Endothelial cell of umbilical vein (primary cell): Measurements from ENCODE around the gene PCMTD2. TPM values are rescaled to one million over a fixed set of nuclear protein-coding genes. Genes with fewer than 3 reads are reported as not detected.

Experiments used
- BruUV-seq: library from RNA; stranded (reverse); fragments of 400-500 nt; replicated peaks from 2 replicates; lab custom pipeline; 2021; lab: Mats Ljungman, UMichigan
- CTCF ChIA-PET: fragments of 300-600, 350-600 bp; sonication (Branson Sonifier 250); formaldehyde crosslinking; loops from one replicate; lab custom pipeline; 2021; ENCODE audit warnings: antibody characterized with exemption, inconsistent platforms; lab: Charles Lee
- POLR2A ChIA-PET: fragments of 300-600, 350-600 bp; sonication (Branson Sonifier 250); formaldehyde crosslinking; loops from one replicate; lab custom pipeline; 2021; ENCODE audit warnings: antibody characterized with exemption, inconsistent platforms; lab: Charles Lee
- DNase-seq: peaks from one replicate; pipeline ENCODE4 v3.0.0-alpha.2; 2011; ENCODE audit warnings: low read depth, low spot score
- FAIRE-seq: peaks from 2 replicates; lab custom pipeline; 2011; peaks lifted over from hg19 to GRCh38; lab: Jason Lieb, UNC
- H2AFZ ChIP-seq: 2 replicates; pipeline ENCODE4 v1.6.0; 2012; ENCODE audit warnings: low read depth, low read length, control low read depth, inconsistent platforms
- H3K27ac ChIP-seq: 2 replicates; pipeline ENCODE4 v1.5.1; 2011; ENCODE audit warnings: low read depth, mild to moderate bottlenecking, control low read depth, low read length, moderate library complexity; ENCODE audit not compliant: insufficient read depth
- H3K27me3 ChIP-seq, 2 experiments: 2 replicates each; pipeline versions ENCODE4 v1.6.0 to v1.6.1; 2011; ENCODE audit warnings: low read length in 2 of 2, mixed read lengths in 1 of 2; ENCODE audit not compliant: control insufficient read depth in 2 of 2, insufficient read depth in 2 of 2
- H3K36me3 ChIP-seq, 2 experiments: 2 replicates in 1 of 2; 3 replicates in 1 of 2; pipeline ENCODE4 v1.5.1; 2011; ENCODE audit warnings: low read length in 2 of 2, mild to moderate bottlenecking in 1 of 2, moderate library complexity in 1 of 2; ENCODE audit not compliant: control insufficient read depth in 2 of 2, insufficient read depth in 2 of 2; ENCODE audit errors: extremely low read depth in 1 of 2
- H3K4me1 ChIP-seq: 3 replicates; pipeline ENCODE4 v1.5.1; 2011; ENCODE audit warnings: mild to moderate bottlenecking, low read length; ENCODE audit not compliant: control insufficient read depth, insufficient read depth; ENCODE audit errors: extremely low read depth
- H3K4me2 ChIP-seq: 2 replicates; pipeline ENCODE4 v1.6.1; 2011; ENCODE audit warnings: low read length, control low read depth, mixed read lengths; ENCODE audit not compliant: insufficient read depth
- H3K4me3 ChIP-seq, 3 experiments: fragments of 200-600 bp in 1 of 3; sonication (generic), shearing (Covaris generic) in 1 of 3; replicated peaks in 1 of 3; 2 replicates each; pipeline ENCODE4 v1.5.1; 2011 to 2016; ENCODE audit warnings: control low read depth in 3 of 3, low read length in 3 of 3, mild to moderate bottlenecking in 2 of 3, inconsistent platforms in 1 of 3, low read depth in 1 of 3, moderate library complexity in 1 of 3; ENCODE audit not compliant: insufficient read depth in 1 of 3
- H3K79me2 ChIP-seq: 2 replicates; pipeline ENCODE4 v1.6.0; 2012; ENCODE audit warnings: low read length, inconsistent platforms; ENCODE audit not compliant: control insufficient read depth, insufficient read depth
- H3K9ac ChIP-seq: replicated peaks from 2 replicates; pipeline ENCODE3; 2011; ENCODE audit warnings: low read length, control low read depth; ENCODE audit not compliant: insufficient read depth; ENCODE audit errors: extremely low read depth
- H3K9me1 ChIP-seq: replicated peaks from 3 replicates; pipeline ENCODE4 v1.6.0; 2011; ENCODE audit warnings: mild to moderate bottlenecking, low read length; ENCODE audit not compliant: control insufficient read depth, insufficient read depth; ENCODE audit errors: extremely low read depth
- H3K9me3 ChIP-seq: replicated peaks from 2 replicates; pipeline ENCODE4 v1.5.1; 2012; ENCODE audit warnings: low read length, inconsistent platforms; ENCODE audit not compliant: control insufficient read depth, insufficient read depth
- H4K20me1 ChIP-seq: replicated peaks from 2 replicates; pipeline ENCODE3; 2011; ENCODE audit warnings: mild to moderate bottlenecking, low read length; ENCODE audit not compliant: control insufficient read depth, insufficient read depth; ENCODE audit errors: extremely low read depth
- FOS ChIP-seq: IDR thresholded peaks from 2 replicates; pipeline ENCODE4 v1.6.1; 2011; ENCODE audit warnings: mild to moderate bottlenecking, low read length, moderate library complexity, borderline replicate concordance; ENCODE audit not compliant: insufficient read depth
- MYC ChIP-seq: IDR thresholded peaks from one replicate; pipeline ENCODE4 v1.6.1; 2011; ENCODE audit warnings: mild to moderate bottlenecking, low read depth, low read length
- POLR2AphosphoS5 ChIP-seq: IDR thresholded peaks from 2 replicates; pipeline ENCODE4 v1.6.1; 2012; ENCODE audit warnings: low read depth, mild to moderate bottlenecking, control low read depth, low read length, moderate library complexity; ENCODE audit not compliant: insufficient read depth
- dilution Hi-C: fragments of 300-500 bp; cut with MboI; formaldehyde crosslinking; loops from one replicate; pipeline ENCODE4 v1.15.0; 2019; ENCODE audit warnings: low sequenced_read_pairs; ENCODE audit not compliant: extremely low pct_ligation_motif_present
- intact Hi-C: fragments of 100-400 bp; cut with micrococcal nuclease; formaldehyde crosslinking; loops from one replicate; pipeline ENCODE4 v1.10.0; 2022
- polyA plus RNA-seq, 4 experiments: library from polyadenylated mRNA; depleted of rRNA in 3 of 4; stranded (reverse) in 3 of 4; unstranded in 1 of 4; fragments of >200 nt; gene quantifications; 2 replicates each; pipeline versions ENCODE4 v1.2.1 to v1.2.3, GENCODE V29; 2011 to 2012; ENCODE audit warnings: missing spikeins in 1 of 4
- total RNA-seq: library from RNA; stranded (reverse); gene quantifications from 2 replicates; pipeline ENCODE4 v1.2.3, GENCODE V29; 2021

The PCMTD2 gene
- total and polyA plus RNA-seq, 2 donors (not counting 3 experiments of a cell fraction or from before 2014, with no cell fraction given), result 27.4 to 45.7 TPM

GRCh38 chr20:64265201-64265600 lies 9.7 kb downstream of the PCMTD2 start:
- no peaks in the 10 kb centered on the region for H4K20me1 ChIP-seq
- FAIRE-seq, result no peak
- TF ChIP-seq POLR2AphosphoS5 (no peak), FOS (no peak)
- ChIA-PET CTCF (no interaction called here), POLR2A (no interaction called here)
- no peak for DNase-seq
- no peaks in the 10 kb centered on the region for H3K79me2 ChIP-seq
- peaks cover 2 to 5% of the 10 kb centered on the region in 2 experiments for H3K36me3 ChIP-seq
- H3K9me1 ChIP-seq, result no peaks in the 10 kb centered on the region
- intact Hi-C loops (no loop called here), dilution Hi-C loops (no loop called here)
- H3K27ac ChIP-seq, result no peak overlapping the region
- BruUV-seq, result no TSS peak
- H3K9me3 ChIP-seq, result no peaks in the 10 kb centered on the region
- no peak overlapping the region for H3K4me3 ChIP-seq
- H3K9ac ChIP-seq, result no peak overlapping the region
- no peaks in the 10 kb centered on the region for H3K27me3 ChIP-seq
- H2AFZ ChIP-seq, result no peak overlapping the region
- no peak overlapping the region for H3K4me2 ChIP-seq
- peaks cover 4% of the 10 kb centered on the region for H3K4me1 ChIP-seq

- ChIA-PET POLR2A (no interaction called here), CTCF (interaction anchor here (1.3 kb wide), 1 partner anchor 10 kb away, joined by 5 read pairs; no protein-coding TSS in a partner anchor)
- no TSS peak for BruUV-seq
- DNase-seq (no peak), FAIRE-seq (no peak)
- Histone ChIP-seq H3K4me1 (no peaks in the 10 kb centered on the region), H2AFZ (no peak overlapping the region), H3K9me1 (no peaks in the 10 kb centered on the region), H3K27me3 (no peaks in the 10 kb centered on the region), H3K79me2 (no peaks in the 10 kb centered on the region), H3K4me2 (no peak overlapping the region), H3K36me3 (peaks cover 2 to 6% of the 10 kb centered on the region in 2 experiments), H3K4me3 (no peak overlapping the region), H4K20me1 (no peaks in the 10 kb centered on the region), H3K27ac (no peak overlapping the region), H3K9ac (no peak overlapping the region), H3K9me3 (no peaks in the 10 kb centered on the region)
- TF ChIP-seq MYC (no peak), FOS (no peak)
- dilution Hi-C loops (no loop called here), intact Hi-C loops (no loop called here)
Observed at GRCh38 chr20:64266988-64267387, 11.4 kb downstream of the PCMTD2 start.
